Left hindlimb (tissue), 1 donor: ENCODE data around the gene DIP2B.

Experiments
- DNase-seq: peaks from one replicate; pipeline ENCODE4 v3.0.0-alpha.2; 2018

The DIP2B gene

DNA sequence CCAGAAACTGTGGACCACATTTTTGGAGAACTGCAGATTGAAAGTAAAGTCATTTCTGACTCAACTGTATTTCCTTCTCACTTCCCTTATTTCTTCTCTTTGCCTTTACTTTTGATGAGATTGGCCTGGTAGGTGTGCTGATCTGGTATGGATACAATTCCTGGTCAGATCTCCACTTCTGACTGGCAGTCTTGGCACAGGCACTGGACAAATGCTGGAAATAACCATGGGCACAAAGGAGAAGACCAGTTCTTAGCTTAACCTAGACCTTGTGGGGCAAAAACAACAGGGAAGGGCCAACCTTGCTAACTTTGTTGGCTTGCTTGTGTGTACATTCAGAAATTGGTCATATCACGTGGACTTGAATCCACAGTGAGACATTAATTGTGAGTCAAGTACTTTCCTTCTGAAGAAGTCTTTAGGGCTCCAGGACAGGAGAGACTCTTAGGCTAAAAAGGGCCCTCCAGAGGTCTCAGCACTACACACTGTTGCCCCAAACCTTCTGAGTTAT, 75.0 kb downstream of the DIP2B start:
- DNase-seq: no peak

DNA sequence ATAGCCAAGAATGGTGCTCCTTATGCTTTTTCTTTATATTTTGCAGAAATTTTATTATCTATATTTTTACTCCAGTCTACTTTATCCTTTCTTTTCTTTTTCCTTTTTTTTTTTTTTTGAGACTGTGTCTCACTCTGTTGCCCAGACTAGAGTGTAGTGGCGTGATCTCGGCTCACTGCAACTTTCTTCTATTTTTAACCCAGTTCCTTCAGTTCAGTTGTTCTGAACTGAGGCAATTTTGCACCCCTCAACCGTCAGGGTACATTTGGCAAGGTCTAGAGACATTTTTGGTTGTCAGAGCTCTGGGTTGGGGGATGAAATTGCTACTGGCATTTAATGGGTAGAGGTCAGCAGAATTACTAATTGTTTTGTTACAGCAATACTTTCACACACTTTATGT, 75.7 kb downstream of the DIP2B start:
- no peak for DNase-seq

DNA sequence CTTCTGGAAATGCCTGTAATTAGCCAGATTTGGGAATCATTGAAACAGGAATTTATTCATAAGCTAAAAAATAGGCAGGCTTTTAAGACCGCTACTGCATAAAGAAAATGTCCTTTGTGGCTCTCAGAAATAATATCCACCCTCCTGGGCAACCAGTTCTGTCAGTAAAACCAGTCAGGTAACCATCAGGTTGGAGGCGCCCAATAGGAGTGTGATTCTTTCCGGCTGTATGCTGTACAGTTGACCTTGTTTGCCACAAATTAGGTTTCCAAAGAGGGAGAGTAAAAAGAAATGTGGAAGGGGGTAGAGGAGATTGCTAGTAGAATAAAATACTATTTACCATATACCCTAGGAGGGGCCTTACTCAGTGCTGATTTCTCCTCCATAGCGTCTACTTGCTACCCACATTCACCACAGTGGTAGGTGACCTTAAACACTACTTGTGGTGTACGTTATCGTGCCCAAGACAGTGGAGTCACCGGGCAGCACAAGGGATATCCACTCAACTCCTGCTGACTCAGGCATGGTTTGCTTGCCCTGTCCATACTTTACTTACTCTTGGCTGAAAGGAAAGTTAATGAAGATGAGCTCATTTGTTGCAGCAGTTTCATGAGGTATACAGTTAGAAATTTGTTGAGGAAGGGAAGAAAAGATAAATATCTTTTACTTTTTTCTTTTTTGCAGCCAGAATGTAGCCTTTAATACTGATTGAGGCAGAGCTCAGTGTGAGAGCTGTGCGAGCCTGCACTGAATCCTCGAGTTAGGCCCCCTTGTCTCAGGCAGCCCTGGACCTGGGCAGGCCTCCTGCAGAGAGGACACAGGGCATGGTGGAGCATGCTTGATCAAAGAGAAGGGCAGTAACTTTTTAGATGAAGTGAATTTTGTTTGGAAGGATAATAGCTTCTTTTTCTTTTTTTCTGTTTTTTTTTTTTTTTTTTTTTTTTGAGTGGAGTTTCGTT, 76.7 kb downstream of the DIP2B start:
- DNase-seq: no peak

DNA sequence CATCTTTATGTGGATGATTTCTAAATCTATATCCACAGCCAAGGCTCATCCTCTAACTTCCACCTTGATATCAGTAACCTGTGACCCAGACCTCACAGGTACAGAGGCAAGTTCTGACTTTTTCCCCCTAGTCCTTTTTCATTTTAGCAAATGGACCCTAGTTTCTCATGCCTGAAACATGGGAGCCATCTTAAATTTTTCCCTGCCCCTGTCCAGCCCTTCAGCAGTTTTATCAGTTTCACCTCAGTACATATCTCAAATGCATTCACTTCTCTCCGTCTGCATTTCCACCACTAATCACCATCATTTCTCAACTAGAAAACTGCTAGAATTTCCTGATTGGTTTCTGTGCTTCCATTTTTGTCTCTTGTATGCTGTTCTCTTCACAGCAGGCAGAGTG, 79.3 kb downstream of the DIP2B start:
- no peak for DNase-seq

DNA sequence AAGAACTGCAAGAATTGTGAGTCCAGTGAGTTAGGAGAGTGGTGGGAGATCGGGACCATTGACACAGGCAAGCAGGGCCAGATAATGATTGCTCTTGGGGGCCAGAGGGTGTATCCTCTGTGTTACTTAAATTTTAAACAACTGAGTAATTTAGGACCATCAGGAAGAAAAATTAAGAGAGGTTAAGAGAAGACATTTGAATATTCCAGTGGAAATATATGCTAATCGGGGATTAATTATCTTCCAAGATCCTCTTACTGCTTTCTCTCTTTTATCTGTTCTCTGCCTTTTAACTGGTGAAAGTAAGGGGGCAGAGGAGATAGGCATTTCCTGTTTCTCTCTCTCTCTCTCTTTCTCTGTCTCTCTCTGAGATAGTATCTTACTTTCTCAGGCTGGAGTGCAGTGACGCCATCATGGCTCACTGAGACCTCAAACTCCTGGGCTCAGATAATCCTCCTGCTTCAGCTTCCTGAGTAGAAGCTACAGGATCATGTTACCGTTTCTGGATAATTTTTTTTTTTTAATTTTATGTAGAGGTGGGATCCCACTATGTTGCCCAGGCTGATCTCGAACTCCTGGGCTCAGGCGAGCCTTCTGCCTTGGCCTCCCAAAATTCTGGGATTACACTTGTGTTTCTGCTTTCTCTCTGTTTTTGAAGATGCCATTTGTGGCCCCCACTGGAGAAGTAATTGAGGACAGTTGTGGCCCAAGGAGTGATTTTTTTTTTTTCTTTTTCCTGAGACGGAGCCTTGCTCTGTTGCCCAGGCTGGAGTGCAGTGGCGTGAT, 85.1 kb downstream of the DIP2B start:
- no peak for DNase-seq

DNA sequence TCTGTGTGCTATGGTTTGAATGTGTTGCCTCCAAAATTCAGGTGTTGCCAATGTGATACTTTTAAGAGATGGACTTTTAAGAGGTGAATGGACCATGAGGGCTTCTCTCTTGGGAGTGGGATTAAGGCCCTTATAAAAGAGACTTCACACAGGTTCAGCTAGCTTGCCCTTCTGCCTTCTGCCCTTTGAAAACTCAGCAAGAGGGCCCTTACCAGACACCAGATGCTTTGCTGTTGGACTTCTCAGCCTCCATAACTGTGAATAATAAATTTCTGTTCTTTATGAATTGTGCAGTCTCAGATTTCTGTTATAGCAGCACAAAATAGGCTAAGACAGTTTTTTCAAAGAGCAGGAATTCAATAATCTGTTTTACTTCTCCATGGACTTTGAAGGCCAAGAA, 86.1 kb downstream of the DIP2B start:
- no peak for DNase-seq

DNA sequence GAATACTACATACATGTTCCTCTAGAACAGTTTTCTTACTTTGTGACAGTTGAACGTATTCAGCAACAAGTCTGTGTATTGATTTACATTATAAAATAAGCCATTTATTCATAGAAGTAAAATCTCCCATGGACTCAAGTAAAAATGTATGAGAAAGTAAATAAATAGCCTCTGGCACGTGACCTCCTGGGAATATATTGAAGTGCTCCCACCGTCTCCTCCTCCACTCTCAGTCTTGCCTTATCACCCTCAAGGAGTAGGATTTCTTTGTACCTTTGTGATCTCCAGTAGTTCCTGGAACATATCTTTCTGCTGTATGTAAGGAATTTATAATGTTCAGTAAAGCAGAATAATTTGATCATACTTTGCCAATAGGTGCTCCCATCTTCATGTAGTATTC, 90.9 kb downstream of the DIP2B start:
- DNase-seq: no peak

DNA sequence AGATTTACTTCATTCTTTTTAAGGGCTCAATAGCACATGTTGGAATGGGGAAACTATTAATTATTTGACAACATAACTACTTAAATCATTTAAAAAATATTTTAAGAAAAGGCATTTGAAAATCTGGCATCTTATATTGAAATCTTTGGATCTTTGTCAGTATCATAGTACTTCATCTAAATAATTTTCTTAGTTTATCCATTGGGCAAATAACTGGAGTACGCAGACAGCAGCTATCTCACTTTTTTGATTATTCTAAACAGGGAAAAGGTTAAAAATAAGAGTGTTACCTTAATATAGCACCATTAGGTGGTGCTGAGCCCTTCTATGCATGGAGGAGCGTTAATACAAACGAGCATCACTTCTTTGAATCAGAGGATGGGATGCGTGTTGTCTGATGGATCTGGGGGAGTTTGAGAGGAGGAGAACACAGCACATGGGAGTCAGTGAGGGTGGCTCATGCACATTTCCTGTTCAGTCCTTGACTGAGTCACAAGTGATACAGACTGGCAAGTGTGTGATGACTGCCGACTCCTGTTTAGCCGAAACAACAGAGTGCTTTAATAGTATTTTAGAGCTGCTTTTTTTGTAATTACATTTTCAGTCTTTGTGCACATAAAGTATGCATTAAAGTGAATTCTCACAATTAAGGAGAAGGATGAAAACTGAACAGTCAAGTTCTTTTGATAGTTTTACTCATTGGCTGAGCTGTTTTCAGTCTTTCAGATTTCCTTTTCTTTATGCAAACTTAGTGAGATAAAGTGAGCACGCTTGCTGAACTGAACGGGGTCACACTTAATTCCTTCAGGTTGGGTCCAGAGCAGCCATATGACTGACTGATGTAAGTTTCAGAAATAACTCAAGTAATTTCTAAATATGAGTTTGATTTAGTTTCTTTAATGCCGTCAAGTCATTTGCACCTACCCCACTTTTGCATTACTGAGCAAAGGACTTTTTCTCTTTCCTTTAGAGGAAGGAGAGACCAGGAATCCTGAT, 92.7 kb downstream of the DIP2B start:
- no peak for DNase-seq

DNA sequence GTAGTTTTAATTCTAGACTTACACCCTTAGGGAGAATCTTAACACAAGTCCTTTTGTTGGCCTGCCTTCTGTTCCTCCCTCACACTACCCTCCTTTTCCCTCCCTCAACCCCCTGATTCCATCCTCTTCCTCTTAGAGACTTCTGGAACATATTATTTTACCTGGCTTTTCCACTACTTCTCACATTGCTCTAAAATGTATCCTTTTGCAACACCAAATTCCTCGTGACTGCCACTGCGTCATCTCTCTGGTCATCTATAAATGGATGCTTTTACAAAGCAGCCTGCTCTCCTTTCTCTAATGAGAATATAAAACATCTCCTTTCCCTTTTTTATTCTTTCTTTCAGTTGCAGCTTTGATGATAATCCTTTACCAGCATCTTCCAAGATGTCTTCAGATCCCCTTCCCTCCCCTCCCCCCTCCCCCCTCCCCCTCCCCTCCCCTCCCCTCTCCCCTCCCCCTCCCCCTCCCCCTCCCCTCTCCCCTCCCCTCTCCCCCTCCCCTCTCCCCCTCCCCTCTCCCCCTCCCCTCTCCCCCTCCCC, 93.6 kb downstream of the DIP2B start:
- no peak for DNase-seq

DNA sequence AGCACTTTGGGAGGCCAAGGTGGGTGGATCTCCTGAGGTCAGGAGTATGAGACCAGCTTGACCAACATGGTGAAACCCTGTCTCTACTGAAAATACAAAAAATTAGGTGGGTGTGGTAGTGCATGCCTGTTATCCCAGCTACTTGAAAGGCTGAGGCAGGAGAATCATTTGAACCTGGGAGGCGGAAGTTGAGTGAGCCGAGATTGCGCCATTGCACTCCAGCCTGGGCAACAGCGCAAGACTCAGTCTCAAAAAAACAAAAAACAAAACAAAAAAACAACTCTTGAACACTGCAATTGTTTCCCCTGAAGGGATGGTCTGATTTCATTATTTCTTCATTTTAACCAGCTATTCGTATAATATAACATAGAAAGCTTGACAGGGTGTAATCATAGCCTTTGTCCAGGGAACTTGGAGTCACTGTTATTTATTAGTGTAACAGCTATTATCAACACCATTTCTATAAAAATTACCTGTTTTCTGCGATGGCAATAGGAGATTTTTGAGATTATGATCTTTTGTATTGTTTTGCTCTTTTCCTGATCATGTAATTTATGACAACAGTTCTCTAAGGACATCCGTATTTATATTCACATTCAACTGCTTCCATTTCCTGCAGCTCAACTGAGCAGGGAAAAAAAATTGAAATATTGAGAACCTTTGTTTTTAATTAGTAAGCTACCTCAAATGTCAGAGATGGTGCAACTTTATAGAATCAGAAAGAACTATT, 94.7 kb downstream of the DIP2B start:
- DNase-seq: no peak

DNA sequence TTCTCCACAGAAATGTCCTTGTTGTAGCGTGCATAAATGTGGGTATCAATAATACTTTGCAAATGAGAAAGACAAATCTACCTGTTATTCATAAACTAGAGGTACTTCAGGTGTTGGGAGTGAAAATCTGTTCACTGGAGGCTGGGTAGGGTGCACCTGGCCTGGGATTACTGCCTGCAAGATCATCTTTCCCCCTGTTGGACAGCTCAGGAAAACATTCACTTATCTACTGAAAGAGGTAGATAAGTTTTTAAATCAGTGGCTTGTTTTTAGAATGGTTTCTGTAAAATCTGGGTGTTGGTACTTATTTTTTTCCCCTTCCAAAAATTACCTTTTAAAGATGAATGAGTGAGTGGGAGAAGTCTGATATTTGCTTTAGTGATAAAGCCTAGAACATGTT, 95.6 kb downstream of the DIP2B start:
- DNase-seq: no peak

DNA sequence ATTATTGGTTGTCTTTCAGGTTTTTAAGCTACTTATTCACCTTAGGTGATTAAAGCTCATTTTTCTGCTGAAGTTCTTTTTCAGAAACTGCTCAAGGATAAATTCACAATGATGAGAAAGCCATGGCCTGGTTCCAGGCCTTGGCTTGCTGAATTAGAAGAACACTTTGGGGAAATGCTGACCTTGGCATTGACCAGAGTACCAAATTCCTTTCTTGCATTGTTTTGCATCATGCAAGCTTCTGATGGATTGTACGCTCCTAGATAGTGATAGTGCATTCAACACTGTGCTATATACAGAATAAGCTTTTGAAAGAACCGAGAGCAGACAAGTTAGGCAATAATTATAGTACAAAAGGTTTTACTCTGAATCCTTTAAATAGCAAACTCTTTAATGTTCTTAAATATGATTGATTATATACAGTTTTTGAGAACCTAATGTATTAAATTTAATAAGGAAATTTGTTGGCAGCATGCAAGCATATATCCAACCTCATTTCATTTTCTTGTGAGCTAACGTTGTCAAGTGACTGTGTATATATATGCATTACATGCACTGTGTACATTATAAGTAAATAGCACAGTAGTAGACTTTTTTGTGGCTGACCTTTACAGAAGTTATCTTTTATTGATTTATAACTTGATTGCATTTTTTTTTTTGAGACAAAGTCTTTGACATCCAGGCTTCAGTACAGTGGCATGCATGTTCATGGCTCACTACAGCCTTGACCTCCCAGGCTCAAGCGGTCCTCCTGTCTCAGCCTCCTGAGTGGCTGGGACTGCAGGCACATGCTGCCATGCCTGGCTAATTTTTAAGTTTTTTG, 99.2 kb downstream of the DIP2B start:
- no peak for DNase-seq

DNA sequence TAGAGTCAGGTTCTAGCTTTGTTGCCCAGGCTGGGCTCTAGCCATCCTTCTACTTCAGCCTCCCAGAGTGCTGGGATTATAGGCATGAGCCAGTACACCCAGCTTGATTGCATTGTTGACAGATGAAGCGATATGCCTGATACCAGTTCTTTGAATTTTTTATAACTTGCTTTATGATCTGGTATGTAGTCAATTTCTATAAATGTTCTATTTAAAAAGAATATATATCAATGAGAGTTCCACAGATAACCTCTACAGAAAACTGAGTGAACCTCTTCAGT, 99.8 kb downstream of the DIP2B start:
- DNase-seq: no peak

DNA sequence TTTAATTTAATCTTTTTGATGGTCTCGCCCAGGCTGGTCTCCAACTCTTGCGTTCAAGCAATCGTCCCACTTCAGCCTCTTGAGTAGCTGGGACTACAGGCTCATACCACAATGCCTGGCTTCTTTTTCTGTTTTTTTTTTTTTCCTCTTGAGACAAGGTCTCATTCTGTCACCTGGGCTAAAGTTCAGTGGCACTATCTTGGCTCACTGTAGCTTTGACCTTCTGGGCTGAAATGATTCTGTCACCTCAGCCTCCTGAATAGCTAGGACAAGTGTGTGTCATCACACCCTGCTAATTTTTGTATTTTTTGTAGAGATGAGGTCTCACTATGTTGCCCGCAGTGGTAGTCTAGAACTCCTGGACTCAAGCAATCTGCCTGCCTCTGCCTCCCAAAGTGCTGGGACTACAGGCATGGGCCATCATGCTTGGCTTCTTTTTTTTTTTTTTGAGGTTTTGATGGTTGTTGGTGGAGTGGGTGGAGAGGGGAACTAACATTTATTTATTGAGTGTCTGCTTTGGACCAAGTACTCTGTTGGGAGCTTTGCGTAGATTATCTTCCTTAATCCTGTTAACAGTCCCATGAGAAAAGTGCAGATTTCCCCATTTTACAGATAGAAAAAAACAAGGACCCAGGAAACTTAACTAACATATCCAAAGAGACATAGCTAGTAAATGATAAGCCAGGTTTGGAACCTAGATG, 102.0 kb downstream of the DIP2B start:
- DNase-seq: no peak

DNA sequence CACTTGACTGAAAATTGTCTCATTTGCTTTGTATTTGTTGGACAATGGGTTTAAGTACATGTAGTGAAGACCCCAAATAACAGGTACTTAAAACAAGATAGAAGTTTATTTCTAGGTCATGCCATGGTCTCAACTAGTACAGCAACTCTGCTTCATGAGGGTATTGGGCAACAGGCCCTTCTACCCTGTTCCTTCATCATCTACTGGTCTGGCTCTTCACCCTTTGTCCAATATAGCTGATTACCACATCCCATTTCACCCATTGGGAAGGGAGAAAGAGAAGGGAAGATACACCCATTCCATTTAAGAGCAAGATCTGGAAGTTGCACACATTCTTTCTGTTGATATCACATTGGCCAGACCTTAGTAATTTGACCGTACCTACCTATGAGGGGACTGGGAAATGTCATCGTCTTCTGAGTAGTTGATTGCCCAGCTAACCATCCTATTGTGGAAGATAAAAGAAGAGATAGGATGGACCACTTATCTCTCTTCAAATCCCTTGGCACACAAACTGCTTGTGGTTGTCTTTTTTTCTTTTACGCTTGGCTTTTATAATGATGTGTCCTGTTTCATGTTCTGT, 104.6 kb downstream of the DIP2B start:
- no peak for DNase-seq

DNA sequence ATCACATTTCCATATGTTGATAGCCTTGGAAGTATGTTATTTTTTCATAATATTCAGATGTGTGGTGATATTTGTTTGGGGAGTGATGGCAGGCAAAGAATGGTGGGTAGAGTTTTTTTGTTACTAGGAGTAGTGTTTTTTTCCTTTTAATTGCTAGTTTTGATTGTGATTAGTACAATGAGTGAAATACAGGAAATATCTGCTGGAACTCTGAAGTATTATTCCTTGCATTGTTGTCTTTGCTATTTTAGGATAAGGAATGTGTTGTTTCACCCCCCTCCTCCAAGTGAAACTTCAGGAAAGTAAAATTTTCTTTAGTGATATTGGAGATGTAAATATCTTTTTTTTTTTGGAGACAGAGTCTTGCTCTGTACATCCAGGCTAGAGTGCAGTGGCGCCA, 105.4 kb downstream of the DIP2B start:
- DNase-seq: no peak

DNA sequence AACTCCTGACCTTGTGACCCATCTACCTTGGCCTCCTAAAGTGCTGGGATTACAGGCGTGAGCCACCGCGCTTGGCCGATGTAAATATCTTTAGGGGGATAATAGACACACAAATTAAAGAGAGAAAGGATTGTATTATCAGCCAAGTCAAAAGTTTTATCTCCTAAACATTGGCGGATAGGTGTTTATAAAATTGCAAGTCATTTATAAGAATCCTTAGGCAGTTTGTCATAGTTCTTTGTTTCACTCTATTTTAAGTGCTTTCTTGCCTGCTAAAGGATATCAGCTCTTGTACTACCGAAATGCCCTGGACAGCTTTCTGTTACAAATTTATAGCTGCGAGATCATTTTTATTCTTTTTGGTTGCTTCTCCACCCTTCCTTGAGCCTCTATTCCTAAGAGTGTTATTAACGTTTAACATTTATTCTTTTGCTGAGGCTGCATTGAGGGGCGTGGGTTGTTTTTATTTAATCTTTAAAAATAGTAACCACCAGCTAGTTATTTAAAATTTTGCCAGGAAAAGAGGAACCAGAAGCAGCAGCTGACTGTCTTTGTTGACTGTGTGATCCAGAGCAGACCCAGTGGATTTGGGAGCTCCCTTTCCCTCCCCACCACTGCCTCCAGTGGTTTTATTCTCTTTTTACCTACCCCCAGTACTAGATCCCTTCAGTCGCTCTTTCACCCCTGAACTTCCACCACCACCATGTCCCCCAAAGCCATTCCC, 106.4 kb downstream of the DIP2B start:
- no peak for DNase-seq

DNA sequence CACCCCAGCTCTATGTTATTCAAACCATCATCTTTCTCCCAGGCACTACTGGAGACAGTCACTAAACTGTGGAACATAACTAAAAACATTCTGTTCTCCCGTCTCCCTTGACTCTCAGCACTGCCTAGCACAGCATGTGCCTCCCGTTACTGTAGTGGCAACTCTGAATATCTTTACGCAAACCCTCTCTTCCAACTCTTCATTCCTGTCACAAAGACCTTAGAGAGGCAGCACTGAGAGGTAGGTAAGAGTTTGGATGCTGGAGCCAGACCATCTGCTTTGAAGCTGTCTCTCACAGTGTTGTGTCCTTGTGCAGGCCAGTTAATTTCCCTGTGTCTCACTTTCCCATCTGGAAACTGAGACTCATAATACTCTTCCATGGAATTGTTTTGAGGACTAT, 108.1 kb downstream of the DIP2B start:
- no peak for DNase-seq

DNA sequence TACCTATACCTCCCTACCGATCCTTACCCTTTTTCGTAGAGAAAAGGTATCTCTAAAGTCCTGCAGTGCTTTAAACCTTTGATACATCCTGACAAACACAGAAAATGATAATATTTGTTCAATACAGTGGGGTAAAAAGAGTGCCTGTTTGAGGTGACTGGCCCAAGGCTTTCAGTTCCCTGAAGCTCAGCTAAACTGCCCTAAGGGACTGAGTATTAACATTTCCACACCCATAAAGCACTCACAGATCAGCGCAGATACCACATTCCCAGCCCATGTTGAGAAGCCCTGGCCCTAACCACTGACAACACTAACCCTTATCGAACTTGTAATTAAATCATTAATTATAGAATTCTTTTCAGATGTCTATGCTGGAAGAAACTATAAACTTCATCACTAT, 108.7 kb downstream of the DIP2B start:
- DNase-seq: no peak
